ENCODE results near the gene IFT81. TPM values are rescaled to one million over a fixed set of nuclear protein-coding genes. Genes with fewer than 3 reads are reported as not detected.

IFT81 gene
- polyA plus RNA-seq, 1 of the 3 experiments (the other 2 are of a cell fraction): 7.9 TPM

- 95% methylated on average over 1 of the region's 1 CpG for WGBS (ENCODE audit: low lambda C conversion rate)
- Histone ChIP-seq H3K9me2 (no peaks in the 10 kb centered on the region), H3F3A (replicated peaks; ENCODE audit: insufficient read depth) (no peaks in the 10 kb centered on the region), H3K4me1 (ENCODE audit: control insufficient read depth in 1 of 2, insufficient read depth in 2 of 2, low read depth in 1 of 2, low read length in 1 of 2) (peaks cover 0 to 7% of the 10 kb centered on the region in 2 experiments; a peak in 1 of 4 replicates), H3K9ac (no peak overlapping the region), H3K79me2 (ENCODE audit: insufficient read depth) (no peaks in the 10 kb centered on the region), H3K4me2 (no peak overlapping the region), H4K20me1 (ENCODE audit: insufficient read depth) (no peaks in the 10 kb centered on the region), H3K4me3 (ENCODE audit: low read depth in 2 of 2, low read length in 1 of 2) (no peak overlapping the region), H3K27ac (ENCODE audit: low read depth in 2 of 2, low read length in 1 of 2) (no peak overlapping the region), H3K27me3 (ENCODE audit: insufficient read depth) (no peaks in the 10 kb centered on the region), H3K9me3 (no peaks in the 10 kb centered on the region), H2AFZ (ENCODE audit: low read depth) (no peak overlapping the region), H3K36me3 (replicated peaks in 1 of 2; ENCODE audit: control insufficient read depth in 1 of 2, insufficient read depth in 2 of 2, low read length in 1 of 2) (no peaks in the 10 kb centered on the region)
- TF ChIP-seq POLR2AphosphoS5 (IDR thresholded peaks at IDR 0.05; ENCODE audit: low read depth, low read length) (no peak), TAF1 (IDR thresholded peaks at IDR 0.05; ENCODE audit: borderline replicate concordance, low read depth, low read length) (no peak), MXI1 (IDR thresholded peaks at IDR 0.05; ENCODE audit: low read depth, low read length) (no peak), TCF12 (IDR thresholded peaks at IDR 0.05) (no peak)
- POLR2A ChIA-PET: no interaction called here
- CTCF ChIA-PET: no interaction called here
- DNase-seq: no peak
Observed at GRCh38 chr12:110075880-110076279, 48.3 kb upstream of the IFT81 start.

DNA sequence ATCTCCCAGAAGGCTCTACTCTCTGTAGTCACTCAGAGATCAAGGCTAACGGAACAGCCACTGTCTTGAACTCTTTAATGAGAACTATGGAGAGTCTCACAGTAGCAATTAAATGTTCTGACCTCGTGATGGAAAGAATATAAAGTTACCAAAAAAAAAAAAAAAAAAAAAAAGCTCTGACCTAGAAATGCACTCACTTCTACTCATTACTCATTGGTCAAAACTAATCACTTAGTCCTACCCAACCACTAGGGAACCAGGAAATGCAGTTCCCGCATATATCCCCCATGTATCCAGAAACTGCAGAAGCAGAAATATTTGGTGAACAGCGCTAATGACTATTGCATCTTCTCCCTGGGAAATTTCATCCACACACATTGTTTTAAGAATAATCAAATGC is 46.4 kb upstream of the IFT81 start:
- POLR2A ChIA-PET: no interaction called here
- Histone ChIP-seq H3K27me3 (ENCODE audit: insufficient read depth) (no peaks in the 10 kb centered on the region), H3K9ac (no peak overlapping the region), H3F3A (replicated peaks; ENCODE audit: insufficient read depth) (no peaks in the 10 kb centered on the region), H3K4me2 (no peak overlapping the region), H3K9me2 (no peaks in the 10 kb centered on the region), H4K20me1 (ENCODE audit: insufficient read depth) (no peaks in the 10 kb centered on the region), H3K9me3 (no peaks in the 10 kb centered on the region), H3K27ac (ENCODE audit: low read depth in 2 of 2, low read length in 1 of 2) (no peak overlapping the region), H3K79me2 (ENCODE audit: insufficient read depth) (no peaks in the 10 kb centered on the region), H2AFZ (ENCODE audit: low read depth) (no peak overlapping the region), H3K4me1 (ENCODE audit: control insufficient read depth in 1 of 2, insufficient read depth in 2 of 2, low read depth in 1 of 2, low read length in 1 of 2) (peaks cover 0 to 7% of the 10 kb centered on the region in 2 experiments; a peak in 1 of 4 replicates), H3K36me3 (replicated peaks in 1 of 2; ENCODE audit: control insufficient read depth in 1 of 2, insufficient read depth in 2 of 2, low read length in 1 of 2) (no peaks in the 10 kb centered on the region), H3K4me3 (ENCODE audit: low read depth in 2 of 2, low read length in 1 of 2) (no peak overlapping the region)
- 75% methylated on average over 4 of the region's 4 CpGs for WGBS (ENCODE audit: low lambda C conversion rate)
- CTCF ChIA-PET: no interaction called here
- TF ChIP-seq NRF1 (IDR thresholded peaks at IDR 0.05; ENCODE audit: low read depth, low read length): no peak
- no peak for TF ChIP-seq SMC3 (IDR thresholded peaks at IDR 0.05; ENCODE audit: low read depth, low read length)
- no peak for TF ChIP-seq CTCF (IDR thresholded peaks at IDR 0.05)
- no peak for TF ChIP-seq POLR2AphosphoS5 (IDR thresholded peaks at IDR 0.05; ENCODE audit: low read depth, low read length)
- no peak for DNase-seq

- Histone ChIP-seq H3K9me3 (no peaks in the 10 kb centered on the region), H4K20me1 (ENCODE audit: insufficient read depth) (no peaks in the 10 kb centered on the region), H3K27me3 (ENCODE audit: insufficient read depth) (no peaks in the 10 kb centered on the region), H3K9ac (no peak overlapping the region), H3K27ac (ENCODE audit: low read depth in 2 of 2, low read length in 1 of 2) (no peak overlapping the region), H3K9me2 (no peaks in the 10 kb centered on the region), H3K4me1 (ENCODE audit: control insufficient read depth in 1 of 2, insufficient read depth in 2 of 2, low read depth in 1 of 2, low read length in 1 of 2) (no peaks in the 10 kb centered on the region), H2AFZ (ENCODE audit: low read depth) (no peak overlapping the region; the same call in 1 of the 2 replicates), H3K79me2 (ENCODE audit: insufficient read depth) (no peaks in the 10 kb centered on the region), H3F3A (replicated peaks; ENCODE audit: insufficient read depth) (no peaks in the 10 kb centered on the region), H3K36me3 (replicated peaks in 1 of 2; ENCODE audit: control insufficient read depth in 1 of 2, insufficient read depth in 2 of 2, low read length in 1 of 2) (no peaks in the 10 kb centered on the region), H3K4me3 (ENCODE audit: low read depth in 2 of 2, low read length in 1 of 2) (no peak overlapping the region), H3K4me2 (no peak overlapping the region)
- no peak for DNase-seq
- TF ChIP-seq, protein P1, sequence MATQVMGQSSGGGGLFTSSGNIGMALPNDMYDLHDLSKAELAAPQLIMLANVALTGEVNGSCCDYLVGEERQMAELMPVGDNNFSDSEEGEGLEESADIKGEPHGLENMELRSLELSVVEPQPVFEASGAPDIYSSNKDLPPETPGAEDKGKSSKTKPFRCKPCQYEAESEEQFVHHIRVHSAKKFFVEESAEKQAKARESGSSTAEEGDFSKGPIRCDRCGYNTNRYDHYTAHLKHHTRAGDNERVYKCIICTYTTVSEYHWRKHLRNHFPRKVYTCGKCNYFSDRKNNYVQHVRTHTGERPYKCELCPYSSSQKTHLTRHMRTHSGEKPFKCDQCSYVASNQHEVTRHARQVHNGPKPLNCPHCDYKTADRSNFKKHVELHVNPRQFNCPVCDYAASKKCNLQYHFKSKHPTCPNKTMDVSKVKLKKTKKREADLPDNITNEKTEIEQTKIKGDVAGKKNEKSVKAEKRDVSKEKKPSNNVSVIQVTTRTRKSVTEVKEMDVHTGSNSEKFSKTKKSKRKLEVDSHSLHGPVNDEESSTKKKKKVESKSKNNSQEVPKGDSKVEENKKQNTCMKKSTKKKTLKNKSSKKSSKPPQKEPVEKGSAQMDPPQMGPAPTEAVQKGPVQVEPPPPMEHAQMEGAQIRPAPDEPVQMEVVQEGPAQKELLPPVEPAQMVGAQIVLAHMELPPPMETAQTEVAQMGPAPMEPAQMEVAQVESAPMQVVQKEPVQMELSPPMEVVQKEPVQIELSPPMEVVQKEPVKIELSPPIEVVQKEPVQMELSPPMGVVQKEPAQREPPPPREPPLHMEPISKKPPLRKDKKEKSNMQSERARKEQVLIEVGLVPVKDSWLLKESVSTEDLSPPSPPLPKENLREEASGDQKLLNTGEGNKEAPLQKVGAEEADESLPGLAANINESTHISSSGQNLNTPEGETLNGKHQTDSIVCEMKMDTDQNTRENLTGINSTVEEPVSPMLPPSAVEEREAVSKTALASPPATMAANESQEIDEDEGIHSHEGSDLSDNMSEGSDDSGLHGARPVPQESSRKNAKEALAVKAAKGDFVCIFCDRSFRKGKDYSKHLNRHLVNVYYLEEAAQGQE (IDR thresholded peaks at IDR 0.05; ENCODE audit: low read depth, low read length): no peak
- TF ChIP-seq GABPA (IDR thresholded peaks at IDR 0.05; ENCODE audit: low read depth): no peak
- TF ChIP-seq CHD2 (IDR thresholded peaks at IDR 0.05; ENCODE audit: low read length, partially characterized antibody): no peak
- no peak for TF ChIP-seq TAF1 (IDR thresholded peaks at IDR 0.05; ENCODE audit: borderline replicate concordance, low read depth, low read length)
- TF ChIP-seq MXI1 (IDR thresholded peaks at IDR 0.05; ENCODE audit: low read depth, low read length): no peak
- TF ChIP-seq YY1 (IDR thresholded peaks at IDR 0.05; ENCODE audit: low read depth): no peak
- TF ChIP-seq, protein P2, sequence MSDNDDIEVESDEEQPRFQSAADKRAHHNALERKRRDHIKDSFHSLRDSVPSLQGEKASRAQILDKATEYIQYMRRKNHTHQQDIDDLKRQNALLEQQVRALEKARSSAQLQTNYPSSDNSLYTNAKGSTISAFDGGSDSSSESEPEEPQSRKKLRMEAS (IDR thresholded peaks at IDR 0.05; ENCODE audit: low read depth): no peak
- ChIA-PET POLR2A (no interaction called here), CTCF (interaction anchor here (0.7 kb wide), 1 partner anchor 203 kb away, joined by 3 read pairs; no protein-coding TSS in a partner anchor)
- WGBS (ENCODE audit: low lambda C conversion rate): 90% methylated on average over 24 of the region's 24 CpGs
Observed at GRCh38 chr12:110079477-110080400, 44.4 kb upstream of the IFT81 start.
